Breast epithelium (tissue), 4 donors: Measurements from ENCODE around the gene UNC13C. TPM values are rescaled to one million over a fixed set of nuclear protein-coding genes. Genes with fewer than 3 reads are reported as not detected.

Source experiments
- DNase-seq, 2 donors: peaks; one replicate each; pipeline ENCODE4 v3.0.0-alpha.2; 2019; ENCODE audit warnings: low spot score in 2 of 2
- H3K27ac ChIP-seq, 2 donors: fragments of 200-600 bp; sonication (generic) in 1 of 2; one replicate each; pipeline ENCODE4 v1.5.1; 2016 to 2019; ENCODE audit warnings: mild to moderate bottlenecking in 1 of 2
- H3K27me3 ChIP-seq, 2 donors: fragments of 200-600 bp; sonication (generic) in 1 of 2; one replicate each; pipeline versions ENCODE4 v1.5.1 to v1.6.0; 2017 to 2019; ENCODE audit warnings: control low read depth in 1 of 2, mild to moderate bottlenecking in 1 of 2
- H3K36me3 ChIP-seq: fragments of 200-600 bp; one replicate; pipeline ENCODE4 v1.5.1; 2019
- H3K4me1 ChIP-seq, 2 donors: fragments of 200-600 bp; sonication (generic); one replicate each; pipeline ENCODE4 v1.5.1; 2016 to 2019; ENCODE audit warnings: control low read depth in 1 of 2
- H3K4me3 ChIP-seq, 3 donors: fragments of 200-600 bp; sonication (generic); 1 replicate in 2 of 3; 2 replicates in 1 of 3; pipeline ENCODE4 v1.5.1; 2016 to 2019; ENCODE audit warnings: mild to moderate bottlenecking in 3 of 3, moderate library complexity in 2 of 3
- H3K9me3 ChIP-seq, 2 donors: fragments of 200-600 bp; sonication (generic) in 1 of 2; one replicate each; pipeline ENCODE4 v1.5.1; 2016 to 2019; ENCODE audit warnings: control low read depth in 1 of 2
- CTCF ChIP-seq, 3 donors: fragments of 450-650 bp; IDR thresholded peaks; one replicate each; pipeline ENCODE4 v1.5.1; 2016 to 2017; ENCODE audit warnings: antibody characterized with exemption in 3 of 3, mild to moderate bottlenecking in 3 of 3, moderate library complexity in 3 of 3
- POLR2A ChIP-seq: fragments of 450-650 bp; IDR thresholded peaks from one replicate; pipeline ENCODE4 v1.6.1; 2016; ENCODE audit warnings: antibody characterized with exemption, mild to moderate bottlenecking, moderate library complexity
- POLR2AphosphoS5 ChIP-seq, 3 donors: sonication (generic); formaldehyde crosslinking; IDR thresholded peaks; one replicate each; pipeline ENCODE4 v1.6.1; 2017; ENCODE audit warnings: antibody characterized with exemption in 3 of 3
- intact Hi-C: fragments of 100-400 bp; cut with DNase I; formaldehyde crosslinking; loops from one replicate; pipeline ENCODE4 v1.15.1; 2023; ENCODE audit warnings: low total_unique reads
- total RNA-seq, 3 donors: library from RNA; depleted of rRNA; stranded (reverse); fragments of >200 nt; gene quantifications; one replicate each; pipeline ENCODE4 v1.1.0, GENCODE V29; 2016

Gene UNC13C
- total RNA-seq, 3 donors from 2014 or later, result 0.32 to 2.9 (median 0.88) TPM

- no peaks in the 10 kb centered on the region for H3K4me1 ChIP-seq
- intact Hi-C loops, result no loop called here
- H3K4me3 ChIP-seq, result no peak overlapping the region
- DNase-seq, result no peak
- H3K36me3 ChIP-seq, result no peaks in the 10 kb centered on the region
- no peaks in the 10 kb centered on the region for H3K27me3 ChIP-seq
- TF ChIP-seq POLR2AphosphoS5 (IDR thresholded peaks at IDR 0.05) (no peak), CTCF (IDR thresholded peaks at IDR 0.05) (no peak), POLR2A (no peak)
- no peaks in the 10 kb centered on the region for H3K9me3 ChIP-seq
- no peak overlapping the region for H3K27ac ChIP-seq
Observed at GRCh38 chr15:54345827-54346226, 367.6 kb downstream of the UNC13C start.

GRCh38 chr15:54347082-54347827 is 369.0 kb downstream of the UNC13C start:
- intact Hi-C loops, result no loop called here
- TF ChIP-seq CTCF (IDR thresholded peaks at IDR 0.05) (no peak), POLR2AphosphoS5 (IDR thresholded peaks at IDR 0.05) (no peak), POLR2A (no peak)
- DNase-seq, result no peak
- Histone ChIP-seq H3K36me3 (no peaks in the 10 kb centered on the region), H3K4me1 (no peaks in the 10 kb centered on the region), H3K4me3 (no peak overlapping the region), H3K9me3 (no peaks in the 10 kb centered on the region), H3K27me3 (no peaks in the 10 kb centered on the region), H3K27ac (no peak overlapping the region)

- no peak overlapping the region for H3K4me3 ChIP-seq
- H3K9me3 ChIP-seq, result no peaks in the 10 kb centered on the region
- no peaks in the 10 kb centered on the region for H3K27me3 ChIP-seq
- intact Hi-C loops, result no loop called here
- no peak overlapping the region for H3K27ac ChIP-seq
- no peaks in the 10 kb centered on the region for H3K4me1 ChIP-seq
- no peak for DNase-seq
- no peaks in the 10 kb centered on the region for H3K36me3 ChIP-seq
- TF ChIP-seq POLR2A, result no peak
- TF ChIP-seq POLR2AphosphoS5 (IDR thresholded peaks at IDR 0.05), result no peak
- no peak for TF ChIP-seq CTCF (IDR thresholded peaks at IDR 0.05)
Observed at GRCh38 chr15:54353726-54354125, 375.5 kb downstream of the UNC13C start.

GRCh38 chr15:54354341-54354740 is 376.1 kb downstream of the UNC13C start:
- H3K4me3 ChIP-seq, result no peak overlapping the region
- H3K36me3 ChIP-seq, result no peaks in the 10 kb centered on the region
- H3K27ac ChIP-seq, result no peak overlapping the region
- no peak for DNase-seq
- TF ChIP-seq POLR2A, result no peak
- TF ChIP-seq CTCF (IDR thresholded peaks at IDR 0.05), result no peak
- no peak for TF ChIP-seq POLR2AphosphoS5 (IDR thresholded peaks at IDR 0.05)
- H3K9me3 ChIP-seq, result peaks cover 0 to 4% of the 10 kb centered on the region in 2 donors
- H3K27me3 ChIP-seq, result no peaks in the 10 kb centered on the region
- intact Hi-C loops, result no loop called here
- H3K4me1 ChIP-seq, result no peaks in the 10 kb centered on the region

GRCh38 chr15:54364961-54365360 is 386.7 kb downstream of the UNC13C start:
- DNase-seq, result no peak
- no peak for TF ChIP-seq POLR2A
- Histone ChIP-seq H3K4me1 (no peaks in the 10 kb centered on the region), H3K4me3 (no peak overlapping the region), H3K27me3 (no peaks in the 10 kb centered on the region), H3K36me3 (no peaks in the 10 kb centered on the region), H3K9me3 (peaks cover 0 to 21% of the 10 kb centered on the region in 2 donors), H3K27ac (no peak overlapping the region)
- intact Hi-C loops, result no loop called here
